Adrenal gland (tissue), 12 donors: ENCODE measurements around the gene CEP72. TPM values are rescaled to one million over a fixed set of nuclear protein-coding genes. Genes with fewer than 3 reads are reported as not detected.
"Not testable (repeated sequence)": the region's sequence is repeated elsewhere in the genome, so short reads cannot be mapped to it uniquely, and the experiment has no call there.

Experiments used
- DNase-seq, 7 donors: peaks; one replicate each; pipeline ENCODE4 v3.0.0-alpha.2; 2019 to 2020
- H3K27ac ChIP-seq, 5 donors: fragments of 200-600 bp; sonication (generic) in 4 of 5; 1 replicate in 3 of 5; 2 replicates in 2 of 5; pipeline versions ENCODE4 v1.5.1 to v1.8.0; 2016 to 2020; ENCODE audit warnings: mild to moderate bottlenecking in 1 of 5
- H3K27me3 ChIP-seq: fragments of 200-600 bp; 2 replicates; pipeline ENCODE4 v1.8.0; 2021
- H3K36me3 ChIP-seq, 2 donors: fragments of 200-600 bp; replicated peaks in 1 of 2; 1 replicate in 1 of 2; 2 replicates in 1 of 2; pipeline versions ENCODE4 v1.5.1 to v1.8.0; 2018 to 2022
- H3K4me1 ChIP-seq, 2 donors: fragments of 200-600 bp; replicated peaks in 1 of 2; 1 replicate in 1 of 2; 2 replicates in 1 of 2; pipeline versions ENCODE4 v1.5.1 to v1.8.0; 2018 to 2021
- H3K4me3 ChIP-seq, 4 donors: fragments of 200-600 bp; sonication (generic) in 3 of 4; one replicate each; pipeline ENCODE4 v1.5.1; 2016 to 2018
- H3K9me3 ChIP-seq, 3 donors: fragments of 200-600 bp; sonication (generic) in 1 of 3; replicated peaks in 1 of 3; 1 replicate in 2 of 3; 2 replicates in 1 of 3; pipeline versions ENCODE4 v1.5.1 to v1.8.0; 2016 to 2021
- CTCF ChIP-seq, 6 experiments: fragments of 450-650 bp in 4 of 6; fragments of 200-600 bp in 2 of 6; sonication (generic) in 1 of 6; IDR thresholded peaks; 1 replicate in 5 of 6; 2 replicates in 1 of 6; pipeline versions ENCODE4 v1.5.1 to v1.8.0; 2016 to 2021; ENCODE audit warnings: antibody characterized with exemption in 6 of 6, mild to moderate bottlenecking in 2 of 6, moderate library complexity in 1 of 6
- POLR2A ChIP-seq, 2 donors: fragments of 450-650 bp; IDR thresholded peaks; one replicate each; pipeline ENCODE4 v1.6.1; 2017; ENCODE audit warnings: antibody characterized with exemption in 2 of 2, mild to moderate bottlenecking in 2 of 2, moderate library complexity in 1 of 2
- WGBS, 4 donors: extraction: QIAGEN DNeasy Blood & Tissue Kit in 2 of 4; methylation state at CpG; one replicate each; pipeline versions ENCODE4 v1.1.5 to v1.1.7; 2013 to 2017; 5-methylcytosine and 5-hydroxymethylcytosine counted together
- intact Hi-C, 2 donors: fragments of 100-400 bp; cut with DNase I; formaldehyde crosslinking; loops; one replicate each; pipeline versions ENCODE4 v1.14.1 to v1.15.0; 2022 to 2023
- polyA plus RNA-seq, 3 donors: library from polyadenylated mRNA; stranded (reverse); fragments of 200-250 nt in 2 of 3; fragments of 350-450 nt in 1 of 3; fragmentation: Illumina TruSeq in 1 of 3; extraction: RNeasy Lipid Tissue Mini Kit (QIAGEN cat#74804) in 1 of 3; gene quantifications; one replicate each; pipeline ENCODE4 v1.2.3, GENCODE V29; 2013 to 2014
- total RNA-seq, 9 donors: library from RNA; depleted of rRNA in 4 of 9; stranded (reverse); fragments of >200 nt in 4 of 9; fragments of 120-200 nt in 1 of 9; fragmentation: NEBNext Ultra II Directional in 1 of 9; extraction: Animal tissue kit (Norgen Biotek cat#: 25700) in 1 of 9; gene quantifications; one replicate each; pipeline versions ENCODE4 v1.1.0 to v1.2.4, GENCODE V29; 2013 to 2023
- donor health status: healthy with polysubstance abuse.
- donor health status: Bipolar disorder and iron deficiency.
- donor health status: DM: yes; HTN: yes; CAD: no.
- donor health status: DM: no; HTN: no; CAD: no.
- donor health status: DM: no; HTN: no; CAD: no.
- donor health status: DM: yes; HTN: yes; CAD: no.

The CEP72 gene
- total and polyA plus RNA-seq, 12 donors: 0.36 to 7.8 (median 2.5) TPM

DNA sequence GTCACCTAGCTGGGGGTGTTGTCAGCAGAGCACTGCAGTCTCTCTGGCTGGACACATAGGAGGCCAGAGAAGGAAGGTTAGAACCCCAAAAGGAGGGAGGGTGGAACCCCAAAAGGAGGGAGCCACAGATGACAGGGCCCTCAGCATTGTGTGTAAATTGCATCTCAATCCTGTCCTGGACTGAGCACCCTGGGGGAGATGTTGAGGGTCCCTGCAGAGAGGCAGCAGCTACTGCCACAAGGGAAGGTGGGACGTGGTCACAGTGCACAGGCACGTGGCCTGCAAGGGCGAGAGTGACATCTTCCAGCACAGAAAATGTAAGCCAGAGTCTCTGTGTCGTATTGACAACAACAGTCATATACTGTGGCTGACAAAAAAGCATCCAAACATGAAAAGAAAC, 36.5 kb upstream of the CEP72 start:
- 63 to 72% (median 69%) methylated on average over 4 of the region's 4 CpGs for WGBS, 4 donors
- Histone ChIP-seq H3K9me3 (no peaks in the 10 kb centered on the region), H3K36me3 (no peaks in the 10 kb centered on the region), H3K4me3 (no peak overlapping the region), H3K27me3 (no peaks in the 10 kb centered on the region), H3K27ac (no peak overlapping the region), H3K4me1 (no peaks in the 10 kb centered on the region)
- peak in 1 of 7 donors; percentile 27 for DNase-seq
- no peak for TF ChIP-seq CTCF (IDR thresholded peaks at IDR 0.05)
- TF ChIP-seq POLR2A (IDR thresholded peaks at IDR 0.05): no peak
- intact Hi-C loops: no loop called here

GRCh38 chr5:577214-577613, 34.9 kb upstream of the CEP72 start:
- H3K36me3 ChIP-seq, DNase-seq, H3K9me3 ChIP-seq, intact Hi-C loops, H3K27ac ChIP-seq, H3K4me1 ChIP-seq, H3K4me3 ChIP-seq, H3K27me3 ChIP-seq: not testable (repeated sequence)
- 93 to 97% (median 96%) methylated on average over 2 of the region's 2 CpGs for WGBS, 4 donors

- H3K27me3 ChIP-seq: no peaks in the 10 kb centered on the region
- H3K4me3 ChIP-seq: no peak overlapping the region
- TF ChIP-seq CTCF (IDR thresholded peaks at IDR 0.05) (no peak), POLR2A (IDR thresholded peaks at IDR 0.05) (no peak)
- no peaks in the 10 kb centered on the region for H3K36me3 ChIP-seq
- H3K4me1 ChIP-seq: no peaks in the 10 kb centered on the region
- H3K27ac ChIP-seq: no peak overlapping the region
- DNase-seq: no peak
- intact Hi-C loops: no loop called here
- H3K9me3 ChIP-seq: no peaks in the 10 kb centered on the region
Measured at GRCh38 chr5:577800-578199, 34.3 kb upstream of the CEP72 start.

- Histone ChIP-seq H3K9me3 (no peaks in the 10 kb centered on the region), H3K27me3 (no peaks in the 10 kb centered on the region), H3K4me3 (no peak overlapping the region), H3K4me1 (no peaks in the 10 kb centered on the region), H3K36me3 (no peaks in the 10 kb centered on the region), H3K27ac (no peak overlapping the region)
- WGBS, 4 donors: 70 to 81% (median 75%) methylated on average over 4 to 10 of the region's 10 CpGs
- intact Hi-C loops: no loop called here
- TF ChIP-seq POLR2A (IDR thresholded peaks at IDR 0.05) (no peak), CTCF (IDR thresholded peaks at IDR 0.05) (no peak)
- peak in 1 of 7 donors; percentile 20 for DNase-seq
Measured at GRCh38 chr5:579211-579610, 32.9 kb upstream of the CEP72 start.

GRCh38 chr5:579746-580366, 32.3 kb upstream of the CEP72 start:
- DNase-seq: peak in 1 of 7 donors; percentile 24
- H3K9me3 ChIP-seq: no peaks in the 10 kb centered on the region
- no peaks in the 10 kb centered on the region for H3K36me3 ChIP-seq
- no peaks in the 10 kb centered on the region for H3K27me3 ChIP-seq
- no peak overlapping the region for H3K4me3 ChIP-seq
- no peak overlapping the region for H3K27ac ChIP-seq
- H3K4me1 ChIP-seq: no peaks in the 10 kb centered on the region
- 38 to 41% (median 38%) methylated on average over 4 to 17 of the region's 17 CpGs for WGBS, 4 donors
- intact Hi-C loops: no loop called here
- TF ChIP-seq CTCF (IDR thresholded peaks at IDR 0.05): no peak
- no peak for TF ChIP-seq POLR2A (IDR thresholded peaks at IDR 0.05)
